Panc1 (cell line): ENCODE data around the gene NEK1. TPM values are rescaled to one million over a fixed set of nuclear protein-coding genes. Genes with fewer than 3 reads are reported as not detected.

ENCODE experiments used
- ATAC-seq: fragments of 200-7000 bp; cut with Tn5 transposase; 2 replicates; pipeline ENCODE4 v1.9.1; 2020; ENCODE audit warnings: mild to moderate bottlenecking, moderate library complexity
- BruUV-seq: library from RNA; stranded (reverse); fragments of 400-500 nt; replicated peaks from 2 replicates; lab custom pipeline; 2021; lab: Mats Ljungman, UMichigan
- CTCF ChIA-PET: fragments of 300-600 bp; sonication (Branson Sonifier 250); formaldehyde crosslinking; loops from one replicate; lab custom pipeline; 2022; ENCODE audit warnings: antibody characterized with exemption; lab: Charles Lee
- POLR2A ChIA-PET: fragments of 300-600 bp; sonication (Branson Sonifier 250); formaldehyde crosslinking; loops from one replicate; lab custom pipeline; 2022; ENCODE audit warnings: antibody characterized with exemption; lab: Charles Lee
- DNase-seq: peaks from one replicate; pipeline ENCODE4 v3.0.0-alpha.2; 2010; ENCODE audit warnings: low read depth, low spot score
- H3K27ac ChIP-seq: 2 replicates; pipeline ENCODE4 v1.5.1; 2011; ENCODE audit warnings: mild to moderate bottlenecking, low read length, inconsistent platforms
- H3K27me3 ChIP-seq: fragments of 200-500 bp; sonication (Bioruptor generic); 2 replicates; pipeline ENCODE4 v1.6.0; 2014; ENCODE audit warnings: low read length, inconsistent platforms; ENCODE audit not compliant: control insufficient read depth, insufficient read depth
- H3K36me3 ChIP-seq: fragments of 200-500 bp; sonication (Bioruptor generic); 2 replicates; pipeline ENCODE4 v1.5.1; 2014; ENCODE audit warnings: inconsistent platforms, mild to moderate bottlenecking, low read length, moderate library complexity; ENCODE audit not compliant: control insufficient read depth, insufficient read depth
- H3K4me1 ChIP-seq: 2 replicates; pipeline ENCODE4 v1.5.1; 2011; ENCODE audit warnings: inconsistent platforms, mild to moderate bottlenecking, low read length, moderate library complexity; ENCODE audit not compliant: control insufficient read depth, insufficient read depth
- H3K4me3 ChIP-seq, 2 experiments: 2 replicates each; pipeline ENCODE4 v1.5.1; 2011 to 2012; ENCODE audit warnings: low read depth in 2 of 2, low read length in 2 of 2, mild to moderate bottlenecking in 2 of 2, inconsistent platforms in 1 of 2, moderate library complexity in 1 of 2
- H3K9me3 ChIP-seq: fragments of 200-500 bp; sonication (Bioruptor generic); 2 replicates; pipeline ENCODE4 v1.5.1; 2014; ENCODE audit warnings: low read depth, mild to moderate bottlenecking, inconsistent platforms, low read length, moderate library complexity; ENCODE audit not compliant: control insufficient read depth, insufficient read depth
- POLR2AphosphoS5 ChIP-seq: IDR thresholded peaks from 2 replicates; pipeline ENCODE4 v1.6.1; 2012; ENCODE audit warnings: mild to moderate bottlenecking, low read depth, low read length, moderate library complexity
- REST ChIP-seq, 2 experiments: IDR thresholded peaks; 2 replicates each; pipeline ENCODE4 v1.6.1; 2011 to 2012; ENCODE audit warnings: low read depth in 2 of 2, control low read depth in 1 of 2, low read length in 1 of 2, mild to moderate bottlenecking in 1 of 2, moderate library complexity in 1 of 2; ENCODE audit not compliant: insufficient read depth in 1 of 2
- SIN3A ChIP-seq: IDR thresholded peaks from 2 replicates; pipeline ENCODE4 v1.6.1; 2012; ENCODE audit warnings: low read depth, mild to moderate bottlenecking, low read length, moderate library complexity, borderline replicate concordance; ENCODE audit not compliant: insufficient read depth
- TCF7L2 ChIP-seq: IDR thresholded peaks from 2 replicates; pipeline ENCODE4 v1.6.1; 2011; ENCODE audit warnings: mild to moderate bottlenecking, low read depth, low read length, inconsistent platforms
- in situ Hi-C: cut with HindIII; loops from 2 replicates; pipeline ENCODE4 v1.10.0; 2016; ENCODE audit warnings: low sequenced_read_pairs, low pct_unique_long_range_greater_than_20kb
- intact Hi-C: fragments of 100-400 bp; cut with micrococcal nuclease; formaldehyde crosslinking; loops from one replicate; pipeline ENCODE4 v1.10.0; 2022; ENCODE audit not compliant: unreplicated experiment
- total RNA-seq: library from RNA; stranded (reverse); gene quantifications from one replicate; pipeline ENCODE4 v1.2.1, GENCODE V29; 2021; ENCODE audit not compliant: unreplicated experiment
- TF ChIP-seq, protein P1 (sequence below): fragments of 450-650 bp; IDR thresholded peaks from 2 replicates; pipeline ENCODE4 v1.5.1; 2017; ENCODE audit warnings: mild to moderate bottlenecking

Gene NEK1
- total RNA-seq, 1 experiment from 2014 or later, result 9.2 TPM

DNA sequence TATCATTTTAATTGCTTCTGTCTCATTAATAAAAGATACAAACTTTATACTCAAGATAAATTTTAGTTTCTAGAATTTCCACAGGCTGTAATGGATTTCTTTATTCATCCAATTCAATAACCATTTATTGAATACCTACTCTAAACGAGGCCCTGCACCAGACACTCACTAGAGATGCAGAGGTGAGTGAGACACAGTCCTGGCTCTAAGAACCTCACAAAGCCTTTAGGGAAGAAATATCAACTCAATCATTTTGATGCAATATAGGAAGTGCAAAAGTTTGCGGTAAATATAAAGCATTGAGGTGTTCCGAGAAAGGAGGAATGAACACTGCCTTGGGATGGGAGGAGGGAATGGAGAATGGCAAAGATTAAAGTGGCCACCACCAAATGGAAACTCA, 260.0 kb downstream of the NEK1 start:
- ChIA-PET CTCF (no interaction called here), POLR2A (no interaction called here)
- BruUV-seq, result no TSS peak
- DNase-seq (no peak), ATAC-seq (no peak)
- no peaks in the 10 kb centered on the region for H3K36me3 ChIP-seq
- TF ChIP-seq TCF7L2 (no peak), POLR2AphosphoS5 (no peak), SIN3A (no peak), REST (IDR thresholded peaks at IDR 0.05; ENCODE audit: insufficient read depth in 1 of 2, low read depth in 2 of 2, low read length in 1 of 2) (no peak)
- TF ChIP-seq, protein P1, sequence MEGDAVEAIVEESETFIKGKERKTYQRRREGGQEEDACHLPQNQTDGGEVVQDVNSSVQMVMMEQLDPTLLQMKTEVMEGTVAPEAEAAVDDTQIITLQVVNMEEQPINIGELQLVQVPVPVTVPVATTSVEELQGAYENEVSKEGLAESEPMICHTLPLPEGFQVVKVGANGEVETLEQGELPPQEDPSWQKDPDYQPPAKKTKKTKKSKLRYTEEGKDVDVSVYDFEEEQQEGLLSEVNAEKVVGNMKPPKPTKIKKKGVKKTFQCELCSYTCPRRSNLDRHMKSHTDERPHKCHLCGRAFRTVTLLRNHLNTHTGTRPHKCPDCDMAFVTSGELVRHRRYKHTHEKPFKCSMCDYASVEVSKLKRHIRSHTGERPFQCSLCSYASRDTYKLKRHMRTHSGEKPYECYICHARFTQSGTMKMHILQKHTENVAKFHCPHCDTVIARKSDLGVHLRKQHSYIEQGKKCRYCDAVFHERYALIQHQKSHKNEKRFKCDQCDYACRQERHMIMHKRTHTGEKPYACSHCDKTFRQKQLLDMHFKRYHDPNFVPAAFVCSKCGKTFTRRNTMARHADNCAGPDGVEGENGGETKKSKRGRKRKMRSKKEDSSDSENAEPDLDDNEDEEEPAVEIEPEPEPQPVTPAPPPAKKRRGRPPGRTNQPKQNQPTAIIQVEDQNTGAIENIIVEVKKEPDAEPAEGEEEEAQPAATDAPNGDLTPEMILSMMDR, result no peak
- in situ Hi-C loops, result no loop called here
- H3K9me3 ChIP-seq, result no peaks in the 10 kb centered on the region
- intact Hi-C loops, result no loop called here
- H3K27ac ChIP-seq, result no peak overlapping the region
- H3K27me3 ChIP-seq, result no peaks in the 10 kb centered on the region
- H3K4me3 ChIP-seq, result no peak overlapping the region
- no peaks in the 10 kb centered on the region for H3K4me1 ChIP-seq

- ChIA-PET POLR2A (no interaction called here), CTCF (no interaction called here)
- Histone ChIP-seq H3K36me3 (no peaks in the 10 kb centered on the region), H3K4me1 (no peaks in the 10 kb centered on the region), H3K4me3 (no peak overlapping the region), H3K27ac (no peak overlapping the region), H3K9me3 (no peaks in the 10 kb centered on the region), H3K27me3 (no peaks in the 10 kb centered on the region)
- no TSS peak for BruUV-seq
- in situ Hi-C loops (no loop called here), intact Hi-C loops (no loop called here)
- ATAC-seq (no peak), DNase-seq (no peak)
- TF ChIP-seq, protein P1, result no peak
- TF ChIP-seq REST (IDR thresholded peaks at IDR 0.05; ENCODE audit: insufficient read depth in 1 of 2, low read depth in 2 of 2, low read length in 1 of 2), result no peak
- TF ChIP-seq POLR2AphosphoS5, result no peak
- no peak for TF ChIP-seq TCF7L2
- TF ChIP-seq SIN3A, result no peak
Measured at GRCh38 chr4:169351872-169352271, 260.5 kb downstream of the NEK1 start.
